Activated CD4-positive, alpha-beta T cell treated with anti-CD3 and anti-CD28 coated beads for 24 hours (primary cell): Measurements from ENCODE around the gene CDC45.

Source experiments
- DNase-seq, 2 donors: peaks; one replicate each; pipeline ENCODE4 v3.0.0-alpha.2; 2020; ENCODE audit warnings: low read depth in 2 of 2

The CDC45 gene

GRCh38 chr22:19565382-19566278 is 85.9 kb downstream of the CDC45 start:
- DNase-seq = no peak

GRCh38 chr22:19566279-19567156 is 86.8 kb downstream of the CDC45 start:
- no peak for DNase-seq

- DNase-seq = no peak
Measured at GRCh38 chr22:19567157-19568009, 87.7 kb downstream of the CDC45 start.

GRCh38 chr22:19568337-19569275 is 88.9 kb downstream of the CDC45 start:
- no peak for DNase-seq

GRCh38 chr22:19569276-19569640 is 89.5 kb downstream of the CDC45 start:
- no peak for DNase-seq

- no peak for DNase-seq
Measured at GRCh38 chr22:19569976-19570375, 90.3 kb downstream of the CDC45 start.
